HG03565 (cell line): ENCODE results near the gene RASSF4.
"Not testable (repeated sequence)": the region's sequence is repeated elsewhere in the genome, so short reads cannot be mapped to it uniquely, and the experiment has no call there.

Experiments used
- ATAC-seq: cut with Tn5 transposase; IDR thresholded peaks from one replicate; pipeline ENCODE4 v1.9.1; 2021; ENCODE audit warnings: mild to moderate bottlenecking, moderate library complexity; ENCODE audit not compliant: unreplicated experiment

The RASSF4 gene

GRCh38 chr10:45000752-45001380, 41.3 kb downstream of the RASSF4 start, which contains the start of gene ZNF22:
Gene ZNF22, plus strand, starts transcription at chr10:45000923. Its CDS starts 2,446 bp downstream, at chr10:45003369.
- ATAC-seq = peak; percentile 68

GRCh38 chr10:45001381-45002148, 42.0 kb downstream of the RASSF4 start:
- ATAC-seq = peak; percentile 61

GRCh38 chr10:45003432-45004000, 43.9 kb downstream of the RASSF4 start:
- no peak for ATAC-seq

DNA sequence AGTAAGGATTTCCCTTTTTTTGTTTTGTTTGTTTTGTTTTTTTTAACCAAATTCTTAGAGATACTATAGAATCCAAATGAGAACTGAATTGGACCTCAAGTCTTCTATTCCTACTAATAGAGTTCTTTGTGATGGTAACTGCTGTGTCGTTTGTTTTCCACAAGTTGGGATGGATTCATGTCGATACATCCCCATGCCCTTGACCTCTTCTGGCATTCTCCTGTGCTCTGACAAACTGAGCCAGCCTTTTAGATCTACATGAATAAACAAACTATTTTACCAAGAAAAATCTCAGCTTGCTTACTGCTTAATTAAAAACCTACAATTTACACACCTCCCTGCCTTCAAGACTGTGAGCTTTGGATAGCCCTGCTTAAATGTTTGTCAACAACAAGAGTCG, 45.1 kb downstream of the RASSF4 start:
- no peak for ATAC-seq

DNA sequence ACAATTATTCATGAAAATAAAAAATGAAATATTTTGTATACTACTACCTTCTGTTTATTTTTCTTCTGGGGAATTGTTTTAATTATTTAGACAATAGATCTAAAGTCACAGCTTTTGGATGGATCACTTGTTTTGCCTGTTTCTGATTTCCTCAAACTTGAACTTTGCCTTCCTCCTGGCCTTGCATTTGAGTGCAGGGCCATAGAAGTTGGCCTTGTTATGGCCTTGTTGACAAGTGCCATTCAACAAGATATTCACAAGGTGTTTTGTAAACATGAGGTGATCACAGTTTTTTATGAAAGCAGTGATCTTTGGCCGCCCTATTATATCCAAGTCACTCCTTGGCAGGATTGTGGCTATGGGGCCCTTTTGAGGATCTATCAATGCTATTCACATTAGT, 45.7 kb downstream of the RASSF4 start:
- ATAC-seq = no peak

- no peak for ATAC-seq
Measured at GRCh38 chr10:45006276-45007030, 46.9 kb downstream of the RASSF4 start.

DNA sequence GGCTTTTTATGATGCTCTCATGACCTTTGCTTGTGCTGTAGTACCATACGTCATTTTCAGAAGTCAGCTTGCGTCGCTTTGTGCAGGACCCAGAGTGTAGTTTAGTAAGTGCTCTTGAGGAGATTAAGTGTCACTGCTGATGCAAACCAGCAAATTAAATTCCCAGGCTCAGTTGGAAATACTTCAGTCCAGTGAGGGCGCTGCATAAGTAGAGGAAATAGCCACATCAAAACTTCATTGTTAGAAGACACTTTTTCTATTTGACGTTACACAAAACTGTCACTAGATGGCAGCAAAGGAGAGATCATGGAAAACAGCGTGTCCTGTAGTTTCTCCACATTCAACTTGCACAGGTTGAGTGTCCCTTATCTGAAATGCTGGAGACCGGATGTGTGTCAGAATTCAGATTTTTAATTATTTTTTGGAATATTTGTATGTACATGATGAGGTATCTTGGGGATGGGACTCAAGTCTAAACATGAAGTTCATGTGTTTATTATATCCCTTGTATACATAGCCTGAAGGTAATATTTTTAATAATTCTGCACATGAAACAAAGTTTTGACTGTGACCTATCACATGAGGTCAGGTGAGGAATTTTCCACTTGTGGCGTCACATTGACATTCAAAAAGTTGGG, 49.0 kb downstream of the RASSF4 start:
- peak; percentile 92 for ATAC-seq

DNA sequence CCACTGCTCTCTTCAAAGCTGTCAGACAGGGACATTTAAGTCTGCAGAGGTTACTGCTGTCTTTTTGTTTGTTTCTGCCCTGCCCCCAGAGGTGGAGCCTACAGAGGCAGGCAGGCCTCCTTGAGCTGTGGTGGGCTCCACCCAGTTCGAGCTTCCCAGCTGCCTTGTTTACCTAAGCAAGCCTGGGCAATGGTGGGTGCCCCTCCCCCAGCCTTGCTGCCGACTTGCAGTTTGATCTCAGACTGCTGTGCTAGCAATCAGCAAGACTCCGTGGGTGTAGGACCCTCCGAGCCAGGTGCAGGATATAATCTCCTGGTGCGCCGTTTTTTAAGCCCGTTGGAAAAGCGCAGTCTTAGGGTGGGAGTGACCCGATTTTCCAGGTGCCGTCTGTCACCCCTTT, 55.0 kb downstream of the RASSF4 start:
- not testable (repeated sequence) for ATAC-seq

GRCh38 chr10:45015590-45015989, 56.0 kb downstream of the RASSF4 start:
- ATAC-seq = no peak

GRCh38 chr10:45023426-45023825, 63.8 kb downstream of the RASSF4 start:
- no peak for ATAC-seq

DNA sequence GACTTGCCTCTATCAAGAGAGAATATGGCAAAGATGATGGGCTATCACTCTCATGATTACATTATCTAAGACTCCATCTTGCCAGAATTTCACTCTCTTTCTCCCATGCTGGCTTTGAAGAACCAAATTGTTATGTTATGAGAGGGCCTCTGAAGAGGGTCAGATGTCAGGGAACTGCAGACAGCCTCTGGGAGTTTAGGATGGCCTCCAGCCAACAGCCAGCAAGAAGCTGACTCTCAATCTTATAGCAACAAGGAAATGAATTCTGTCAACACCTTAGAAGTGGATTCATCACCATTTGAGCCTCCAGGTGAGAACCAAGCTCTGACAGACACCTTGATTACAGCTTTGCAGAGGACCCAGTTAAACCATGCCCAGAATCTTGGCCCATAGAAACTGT, 74.7 kb downstream of the RASSF4 start:
- no peak for ATAC-seq

- no peak for ATAC-seq
Measured at GRCh38 chr10:45035673-45036072, 76.1 kb downstream of the RASSF4 start.

DNA sequence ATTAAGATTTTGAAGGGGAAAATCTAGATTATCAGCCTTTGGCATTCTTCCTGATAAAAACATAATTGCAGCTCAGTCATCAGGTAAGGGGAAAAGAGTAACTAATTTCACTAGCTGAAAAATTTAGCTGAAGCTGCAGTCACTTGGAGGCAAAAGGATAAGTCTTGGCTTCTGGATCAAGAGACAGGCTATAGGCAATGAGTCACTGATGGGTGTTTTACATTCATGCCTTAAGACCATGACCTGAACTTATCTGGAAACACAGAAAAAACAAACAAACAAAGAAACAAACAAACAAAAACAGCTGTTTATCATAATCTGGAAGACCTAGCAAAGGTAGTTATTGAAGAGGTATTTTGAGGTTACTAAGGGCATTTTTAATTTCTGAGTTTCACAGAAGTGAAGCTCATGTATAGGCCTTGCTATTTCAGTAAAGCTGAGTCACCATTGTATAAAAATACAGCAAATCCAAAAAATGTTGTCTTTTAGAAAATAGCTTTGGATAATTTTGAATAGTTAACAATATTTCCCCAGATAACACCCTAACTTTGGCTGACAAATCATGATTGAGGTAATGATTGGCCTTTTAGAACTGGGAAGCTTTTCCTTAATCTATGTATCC, 81.4 kb downstream of the RASSF4 start:
- ATAC-seq = no peak

- ATAC-seq = no peak
Measured at GRCh38 chr10:45044290-45044689, 84.7 kb downstream of the RASSF4 start.
